SJSA1 (cell line): ENCODE results near the gene ZNF318. TPM values are rescaled to one million over a fixed set of nuclear protein-coding genes. Genes with fewer than 3 reads are reported as not detected.
A peak's percentile ranks its signal among the peaks of the same experiment; 100 is the strongest.
"Not testable (repeated sequence)": the region's sequence is repeated elsewhere in the genome, so short reads cannot be mapped to it uniquely, and the experiment has no call there.

Source experiments
- DNase-seq, 2 experiments: peaks; one replicate each; pipeline ENCODE4 v3.0.0-alpha.2; 2015 to 2020; ENCODE audit warnings: low spot score in 2 of 2, low read depth in 1 of 2
- H3K27ac ChIP-seq: fragments of 250-450 bp; sonication (Bioruptor Pico); 2 replicates; pipeline ENCODE4 v1.5.1; 2020; ENCODE audit warnings: mild to moderate bottlenecking, moderate library complexity
- H3K27me3 ChIP-seq: fragments of 250-450 bp; sonication (Bioruptor Pico); replicated peaks from 2 replicates; pipeline ENCODE4 v1.5.1; 2020; ENCODE audit warnings: mild to moderate bottlenecking, moderate library complexity
- H3K36me3 ChIP-seq: fragments of 250-450 bp; sonication (Bioruptor Pico); 2 replicates; pipeline ENCODE4 v1.5.1; 2020; ENCODE audit warnings: mild to moderate bottlenecking
- H3K4me1 ChIP-seq: fragments of 250-450 bp; sonication (Bioruptor Pico); replicated peaks from 2 replicates; pipeline ENCODE4 v1.6.1; 2021; ENCODE audit warnings: mild to moderate bottlenecking
- H3K4me3 ChIP-seq: fragments of 250-450 bp; sonication (Bioruptor Pico); 2 replicates; pipeline ENCODE4 v1.5.1; 2020; ENCODE audit warnings: mild to moderate bottlenecking
- H3K9me3 ChIP-seq: fragments of 250-450 bp; sonication (Bioruptor Pico); replicated peaks from 2 replicates; pipeline ENCODE4 v1.5.1; 2020; ENCODE audit warnings: mild to moderate bottlenecking
- total RNA-seq: library from RNA; depleted of rRNA; stranded (reverse); fragments of >200 nt; shearing (Covaris generic); gene quantifications from 2 replicates; pipeline ENCODE4 v1.2.3, GENCODE V29; 2014

Gene ZNF318
- total RNA-seq, 1 experiment from 2014 or later: 12.2 TPM

DNA sequence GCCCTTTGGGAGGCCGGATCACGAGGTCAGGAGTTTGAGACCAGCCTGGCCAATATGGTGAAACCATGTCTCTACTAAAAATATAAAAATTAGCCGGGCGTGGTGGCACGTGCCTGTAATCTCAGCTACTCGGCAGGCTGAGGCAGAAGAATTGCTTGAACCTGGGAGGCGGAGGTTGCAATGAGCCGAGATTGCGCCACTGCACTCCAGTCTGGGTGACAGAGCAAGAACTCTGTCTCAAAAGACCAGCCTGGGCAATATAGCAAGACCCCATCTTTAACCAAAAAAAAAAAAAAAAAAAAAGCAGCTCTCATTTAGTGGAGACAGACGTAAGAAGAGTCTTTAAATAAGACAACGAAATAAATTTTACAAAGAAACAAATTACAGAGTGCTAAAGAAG lies 23.2 kb downstream of the ZNF318 start:
- DNase-seq, H3K4me3 ChIP-seq, H3K27me3 ChIP-seq, H3K4me1 ChIP-seq, H3K9me3 ChIP-seq, H3K27ac ChIP-seq: not testable (repeated sequence)
- peaks cover 65% of the 10 kb centered on the region for H3K36me3 ChIP-seq

DNA sequence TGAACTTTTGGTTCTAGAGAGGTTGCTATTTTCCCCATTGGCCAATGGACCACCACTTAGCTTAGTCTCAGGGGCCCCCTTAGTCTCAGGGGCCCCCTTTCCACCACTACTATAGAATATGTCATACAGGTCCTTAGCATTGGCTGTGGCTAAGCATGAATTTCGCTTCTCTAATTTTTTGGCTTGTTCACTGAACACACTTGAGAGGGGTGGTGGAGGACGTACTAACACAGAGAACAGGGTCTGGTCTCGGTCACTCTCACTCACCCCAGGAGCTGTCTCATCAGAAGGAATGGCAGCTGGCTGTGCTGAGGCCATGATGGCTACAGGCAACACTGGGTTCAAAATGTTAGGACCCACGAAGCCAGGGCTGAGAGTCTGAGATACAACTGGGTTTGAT lies 30.3 kb downstream of the ZNF318 start:
- Histone ChIP-seq H3K9me3 (no peaks in the 10 kb centered on the region), H3K27ac (no peak overlapping the region), H3K36me3 (peaks cover 64% of the 10 kb centered on the region), H3K4me3 (no peak overlapping the region), H3K4me1 (no peaks in the 10 kb centered on the region), H3K27me3 (no peaks in the 10 kb centered on the region)
- no peak for DNase-seq

DNA sequence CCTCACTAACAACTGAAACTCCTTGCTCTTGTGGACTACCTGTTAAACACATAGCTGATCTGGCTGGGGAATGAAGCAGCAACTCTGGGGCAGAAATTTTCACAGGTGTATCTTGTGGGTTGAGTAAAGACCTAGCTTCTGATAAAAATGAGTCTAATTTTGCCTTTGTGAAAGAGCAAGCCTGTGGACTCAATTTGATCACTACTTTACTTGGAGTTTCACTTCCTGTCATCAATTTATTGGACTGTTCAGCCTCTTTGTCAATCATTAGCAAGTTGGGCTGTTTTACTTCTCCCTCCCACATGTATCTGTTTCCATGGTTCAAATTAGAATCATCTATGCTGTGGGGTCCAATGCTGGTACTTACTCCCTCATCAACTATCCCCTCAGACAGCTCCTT lies 31.2 kb downstream of the ZNF318 start:
- Histone ChIP-seq H3K27me3 (no peaks in the 10 kb centered on the region), H3K9me3 (no peaks in the 10 kb centered on the region), H3K36me3 (peaks cover 56% of the 10 kb centered on the region), H3K4me1 (no peaks in the 10 kb centered on the region), H3K4me3 (no peak overlapping the region), H3K27ac (no peak overlapping the region)
- no peak for DNase-seq

DNA sequence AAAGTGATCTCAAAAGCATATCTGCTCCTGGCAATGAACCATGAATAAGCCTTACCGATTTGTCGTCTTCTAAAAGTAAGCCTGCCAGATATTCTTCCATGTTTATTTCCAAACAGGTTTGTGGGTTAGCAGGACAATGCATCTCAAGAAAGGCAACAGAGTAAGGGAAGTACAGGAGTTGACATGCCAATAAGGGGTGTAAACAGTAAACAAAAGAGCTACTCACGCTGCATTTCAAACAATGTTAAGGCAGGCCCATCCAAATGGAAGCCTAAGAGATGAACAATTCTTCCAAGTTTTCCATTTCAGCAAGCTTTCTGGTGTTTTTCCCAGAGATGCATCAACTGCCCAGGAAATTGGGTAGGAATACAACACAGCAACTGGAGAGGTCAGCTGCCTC lies 33.1 kb downstream of the ZNF318 start:
- Histone ChIP-seq H3K27me3 (no peaks in the 10 kb centered on the region), H3K4me1 (no peaks in the 10 kb centered on the region), H3K9me3 (no peaks in the 10 kb centered on the region), H3K36me3 (peaks cover 43% of the 10 kb centered on the region), H3K4me3 (no peak overlapping the region), H3K27ac (no peak overlapping the region)
- DNase-seq: no peak

DNA sequence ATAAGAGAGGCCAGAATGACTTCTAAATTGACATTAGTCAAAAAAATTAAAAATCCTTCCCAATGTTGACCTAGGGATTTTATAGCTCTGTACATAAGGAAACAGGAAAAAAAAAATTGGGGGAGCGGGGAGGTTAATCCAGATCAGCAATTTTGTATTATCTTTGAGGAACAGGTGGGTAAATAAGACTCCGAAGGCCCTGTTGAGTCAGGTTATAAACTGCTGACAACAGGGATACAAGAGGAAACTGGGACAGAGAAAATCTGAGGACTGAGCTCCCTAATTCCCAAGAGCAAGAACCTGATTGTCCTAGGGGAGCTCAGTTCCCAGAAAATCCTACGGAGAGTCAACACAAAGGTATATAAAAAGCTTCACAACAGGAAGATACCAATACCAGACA lies 34.0 kb downstream of the ZNF318 start:
- Histone ChIP-seq H3K4me1 (no peaks in the 10 kb centered on the region), H3K27ac (no peak overlapping the region), H3K27me3 (no peaks in the 10 kb centered on the region), H3K36me3 (peaks cover 35% of the 10 kb centered on the region), H3K9me3 (no peaks in the 10 kb centered on the region), H3K4me3 (no peak overlapping the region)
- no peak for DNase-seq

DNA sequence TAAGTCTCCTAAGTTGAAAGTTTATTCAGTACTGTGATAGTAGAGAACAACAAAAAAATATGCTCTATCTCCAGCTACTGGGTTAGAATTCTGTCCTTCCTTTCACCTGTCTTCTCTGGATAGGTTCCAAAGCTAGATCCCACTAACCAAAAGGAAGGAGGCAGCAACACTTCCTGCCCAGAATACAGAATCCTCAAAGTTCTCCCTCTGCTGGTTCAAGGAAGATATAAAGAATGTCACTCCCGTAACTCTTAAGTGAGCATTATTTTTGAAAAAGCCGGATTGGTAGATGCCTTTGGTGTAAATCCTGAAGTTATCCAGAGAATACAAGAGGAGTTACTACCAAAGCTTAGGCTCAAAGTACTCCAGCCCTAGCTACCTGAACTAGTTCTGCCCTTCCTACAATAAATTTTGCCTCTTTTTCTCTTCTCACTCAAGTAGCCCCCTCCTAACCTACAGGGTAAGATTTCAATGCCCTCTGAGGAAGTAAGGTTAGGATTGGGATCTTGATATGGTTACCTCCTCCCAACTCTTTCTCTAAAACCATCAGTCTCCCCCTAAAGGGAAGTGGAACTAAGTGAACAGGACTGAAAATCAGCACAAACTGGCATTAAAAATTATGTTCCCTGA lies 34.9 kb downstream of the ZNF318 start:
- H3K9me3 ChIP-seq: no peaks in the 10 kb centered on the region
- H3K27me3 ChIP-seq: no peaks in the 10 kb centered on the region
- H3K36me3 ChIP-seq: peaks cover 26% of the 10 kb centered on the region
- no peaks in the 10 kb centered on the region for H3K4me1 ChIP-seq
- peak in 1 of 2 experiments; percentile 50 for DNase-seq
- H3K27ac ChIP-seq: no peak overlapping the region
- no peak overlapping the region for H3K4me3 ChIP-seq

DNA sequence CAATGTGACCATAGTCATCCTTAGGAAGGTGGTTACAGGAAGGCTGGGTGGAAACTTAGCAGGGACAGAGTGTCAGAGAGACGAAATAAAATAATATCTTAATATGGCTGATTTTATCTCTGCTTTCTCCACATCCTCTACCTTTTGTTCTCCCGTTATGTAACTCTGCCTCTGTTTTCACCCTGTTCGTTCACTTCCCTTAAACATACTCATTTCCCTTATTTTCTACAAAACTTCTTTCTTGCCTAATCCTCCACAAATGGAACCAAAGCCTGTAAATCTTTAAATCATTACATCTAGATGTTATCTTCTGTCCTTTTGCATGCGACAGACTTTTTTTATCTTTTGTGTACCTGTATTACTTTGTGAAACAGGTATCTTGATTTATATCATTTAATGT lies 37.6 kb downstream of the ZNF318 start:
- Histone ChIP-seq H3K36me3 (0 out of 2 replicates have a peak, but pooled peaks cover 4% of the 10 kb centered on the region), H3K27ac (no peak overlapping the region), H3K27me3 (no peaks in the 10 kb centered on the region), H3K9me3 (no peaks in the 10 kb centered on the region), H3K4me3 (no peak overlapping the region), H3K4me1 (no peaks in the 10 kb centered on the region)
- DNase-seq: no peak

DNA sequence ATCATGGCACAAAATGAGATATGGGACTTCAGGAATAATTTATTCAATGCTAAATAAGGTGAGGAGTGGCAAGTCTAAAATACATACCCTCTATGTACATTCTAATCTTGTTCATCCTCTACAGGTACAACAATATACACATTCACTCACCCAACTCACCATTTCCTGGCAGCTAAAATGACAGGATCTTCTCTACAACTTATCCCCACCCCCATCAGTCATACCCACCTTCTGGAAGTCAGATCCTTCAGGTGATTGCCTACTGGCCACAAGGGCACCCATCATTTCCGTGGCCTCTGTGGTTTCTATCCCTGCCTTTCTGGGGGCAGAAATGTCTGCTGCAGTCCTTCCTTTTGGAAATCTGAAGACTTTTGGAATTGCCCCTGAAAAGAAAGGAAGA lies 38.0 kb downstream of the ZNF318 start:
- H3K9me3 ChIP-seq: no peaks in the 10 kb centered on the region
- H3K36me3 ChIP-seq: 0 out of 2 replicates have a peak, but pooled peaks cover 4% of the 10 kb centered on the region
- no peak for DNase-seq
- H3K4me1 ChIP-seq: no peaks in the 10 kb centered on the region
- H3K27ac ChIP-seq: no peak overlapping the region
- no peaks in the 10 kb centered on the region for H3K27me3 ChIP-seq
- no peak overlapping the region for H3K4me3 ChIP-seq

DNA sequence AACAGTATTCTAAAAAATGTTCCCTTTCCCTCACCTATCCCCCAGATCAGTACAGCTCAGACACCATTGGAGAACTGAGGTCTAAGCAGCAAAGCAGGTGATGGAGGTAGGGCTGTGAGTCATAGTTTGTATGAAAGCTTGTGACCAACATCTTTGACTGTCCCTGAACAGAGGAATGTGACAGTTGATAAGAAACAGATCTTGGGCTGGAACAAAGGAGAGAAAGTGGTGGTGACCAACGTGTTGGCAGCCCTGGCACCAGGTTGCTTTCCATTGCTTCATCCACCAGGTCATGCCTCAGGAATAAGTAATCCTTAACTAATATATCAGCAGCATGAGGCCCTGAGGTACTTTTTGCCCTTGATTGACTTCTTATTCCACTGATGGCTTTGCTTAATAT lies 40.9 kb downstream of the ZNF318 start:
- Histone ChIP-seq H3K27ac (no peak overlapping the region), H3K4me3 (no peak overlapping the region), H3K36me3 (no peaks in the 10 kb centered on the region), H3K9me3 (no peaks in the 10 kb centered on the region), H3K27me3 (no peaks in the 10 kb centered on the region), H3K4me1 (no peaks in the 10 kb centered on the region)
- no peak for DNase-seq

DNA sequence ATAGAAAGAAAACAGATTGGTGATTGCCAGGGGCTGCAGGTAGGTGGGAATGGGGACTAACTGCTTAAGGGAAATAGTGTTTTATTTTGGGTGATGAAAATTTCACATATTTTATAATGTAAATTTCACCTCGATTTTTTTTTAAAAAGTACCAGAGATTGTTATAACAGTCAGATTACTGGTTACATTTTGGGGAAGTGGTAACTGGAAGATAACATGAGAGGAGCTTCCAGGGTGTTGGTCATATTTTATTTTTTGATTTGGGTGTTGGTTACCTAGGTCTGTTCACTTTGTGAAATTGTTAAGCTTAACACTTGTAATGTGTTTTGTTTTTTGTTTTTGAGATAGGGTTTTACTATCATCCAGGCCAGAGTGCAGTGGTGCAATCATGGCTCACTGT lies 43.6 kb downstream of the ZNF318 start:
- no peaks in the 10 kb centered on the region for H3K36me3 ChIP-seq
- no peaks in the 10 kb centered on the region for H3K9me3 ChIP-seq
- no peak overlapping the region for H3K4me3 ChIP-seq
- no peak overlapping the region for H3K27ac ChIP-seq
- H3K27me3 ChIP-seq: no peaks in the 10 kb centered on the region
- H3K4me1 ChIP-seq: no peaks in the 10 kb centered on the region
- no peak for DNase-seq

DNA sequence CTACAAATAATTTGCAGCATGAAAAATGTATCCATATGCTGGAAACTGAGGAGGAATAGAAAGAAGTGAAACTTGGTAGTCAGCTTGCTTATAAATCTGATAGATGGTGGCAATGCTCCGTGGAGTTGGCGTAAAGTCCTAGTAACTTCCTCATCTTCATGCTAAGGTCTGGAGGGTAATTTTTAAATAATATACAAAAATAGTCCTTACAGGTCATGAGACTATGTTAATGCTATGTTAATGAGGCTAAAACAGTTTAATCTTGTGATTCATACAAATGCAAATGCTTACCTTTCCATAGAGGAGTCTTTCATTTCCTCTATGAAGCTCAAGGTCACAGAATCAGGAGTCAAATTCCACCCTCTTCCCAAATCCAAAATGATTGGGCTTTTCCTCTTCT lies 51.4 kb downstream of the ZNF318 start:
- Histone ChIP-seq H3K9me3 (no peaks in the 10 kb centered on the region), H3K27ac (no peak overlapping the region), H3K4me1 (no peaks in the 10 kb centered on the region), H3K27me3 (peaks cover 32% of the 10 kb centered on the region; the same call in 1 of the 2 replicates), H3K4me3 (no peak overlapping the region), H3K36me3 (no peaks in the 10 kb centered on the region)
- no peak for DNase-seq

DNA sequence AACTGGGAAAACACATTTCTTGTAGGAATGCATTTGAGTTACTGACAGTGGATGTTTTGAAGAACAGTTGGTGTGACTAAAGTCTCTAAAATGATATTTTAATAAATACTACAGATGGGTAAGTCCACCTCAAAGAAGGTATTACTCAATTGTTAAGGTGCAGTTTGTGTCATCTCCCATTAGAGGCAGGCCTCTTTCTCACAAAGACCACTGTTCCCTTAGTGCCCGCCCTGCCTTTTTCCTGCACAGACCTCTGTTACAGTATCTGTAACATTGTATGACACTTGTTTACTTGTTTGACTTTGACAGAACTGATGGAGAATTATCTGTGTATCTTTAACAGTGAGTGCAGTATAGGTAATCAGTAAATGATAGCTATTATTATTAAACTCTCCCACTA lies 55.6 kb downstream of the ZNF318 start:
- Histone ChIP-seq H3K4me1 (no peaks in the 10 kb centered on the region), H3K27ac (no peak overlapping the region), H3K4me3 (no peak overlapping the region), H3K9me3 (no peaks in the 10 kb centered on the region), H3K36me3 (no peaks in the 10 kb centered on the region), H3K27me3 (peaks cover 45% of the 10 kb centered on the region)
- DNase-seq: no peak

DNA sequence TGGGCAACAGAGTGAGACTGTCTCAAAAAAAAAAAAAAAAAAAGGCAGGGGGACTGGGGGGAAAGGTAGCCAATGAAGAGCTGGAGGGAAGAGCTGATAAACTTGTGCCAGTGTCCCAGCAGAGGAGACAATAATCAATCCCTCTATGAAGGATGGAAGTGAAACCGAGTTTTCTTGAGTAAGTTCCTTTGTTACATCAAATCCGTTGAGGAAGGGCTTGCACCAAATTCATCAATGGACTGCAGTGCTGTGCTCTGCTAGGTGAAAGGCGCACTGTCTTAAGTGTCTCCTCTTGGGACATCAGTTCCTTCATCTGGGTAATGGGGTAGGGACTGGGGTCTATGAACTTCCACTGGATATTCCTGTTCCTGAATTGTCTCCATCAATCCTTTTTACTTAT lies 57.8 kb downstream of the ZNF318 start:
- DNase-seq: no peak
- H3K4me3 ChIP-seq: no peak overlapping the region
- H3K27me3 ChIP-seq: peaks cover 39% of the 10 kb centered on the region
- no peaks in the 10 kb centered on the region for H3K36me3 ChIP-seq
- no peaks in the 10 kb centered on the region; the same call in 1 of the 2 replicates for H3K4me1 ChIP-seq
- H3K9me3 ChIP-seq: no peaks in the 10 kb centered on the region
- H3K27ac ChIP-seq: no peak overlapping the region

DNA sequence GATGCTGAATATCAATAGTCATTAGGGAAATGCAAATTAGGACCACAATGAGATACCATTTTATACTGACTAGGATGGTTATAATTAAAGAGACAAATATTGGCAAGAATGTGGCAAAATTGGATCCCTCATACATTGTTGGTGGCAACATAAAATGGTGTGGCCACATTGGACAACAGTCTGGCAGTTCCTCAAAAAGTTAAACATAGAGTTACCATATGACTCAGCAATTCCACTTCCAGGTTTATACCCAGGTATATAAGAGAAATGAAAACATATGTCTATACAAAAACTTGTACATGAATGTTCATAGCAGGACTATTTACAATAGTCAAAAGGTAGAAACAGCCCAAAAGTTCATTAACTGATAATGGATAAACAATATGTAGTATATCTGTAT lies 58.8 kb downstream of the ZNF318 start:
- H3K27ac ChIP-seq: no peak overlapping the region
- H3K36me3 ChIP-seq: no peaks in the 10 kb centered on the region
- H3K4me1 ChIP-seq: no peaks in the 10 kb centered on the region; the same call in 1 of the 2 replicates
- H3K9me3 ChIP-seq: no peaks in the 10 kb centered on the region
- peaks cover 37% of the 10 kb centered on the region for H3K27me3 ChIP-seq
- H3K4me3 ChIP-seq: no peak overlapping the region
- DNase-seq: no peak

DNA sequence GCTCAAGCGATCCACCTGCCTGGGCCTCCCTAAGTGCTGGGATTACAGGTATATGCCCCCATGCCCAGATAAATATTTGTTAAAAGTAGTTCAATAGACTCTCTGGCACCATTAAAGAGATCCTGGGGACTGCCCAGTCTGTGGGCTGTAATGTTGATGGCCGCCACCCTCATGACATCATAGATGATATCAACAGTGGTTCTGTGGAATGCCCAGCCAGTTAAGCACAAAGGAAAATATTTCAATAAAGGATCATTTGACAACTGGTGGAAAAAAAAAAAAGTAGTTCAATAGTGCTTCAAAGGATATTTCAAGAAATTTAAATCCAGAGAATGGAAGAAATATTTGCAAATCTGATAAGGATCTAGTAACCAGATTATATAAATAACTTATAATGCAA lies 59.3 kb downstream of the ZNF318 start:
- no peak for DNase-seq
- H3K36me3 ChIP-seq: no peaks in the 10 kb centered on the region
- no peaks in the 10 kb centered on the region for H3K9me3 ChIP-seq
- no peak overlapping the region for H3K4me3 ChIP-seq
- no peaks in the 10 kb centered on the region; the same call in 1 of the 2 replicates for H3K4me1 ChIP-seq
- H3K27ac ChIP-seq: no peak overlapping the region
- peaks cover 34% of the 10 kb centered on the region for H3K27me3 ChIP-seq
